GM19351 (cell line): Measurements from ENCODE around the gene ASXL2.
"Not testable (repeated sequence)": the region's sequence is repeated elsewhere in the genome, so short reads cannot be mapped to it uniquely, and the experiment has no call there.

Source experiments
- ATAC-seq: cut with Tn5 transposase; IDR thresholded peaks from one replicate; pipeline ENCODE4 v1.9.1; 2021; ENCODE audit warnings: mild to moderate bottlenecking, moderate library complexity; ENCODE audit not compliant: unreplicated experiment

ASXL2 gene

GRCh38 chr2:25838152-25838756 is 40.0 kb downstream of the ASXL2 start:
- no peak for ATAC-seq

GRCh38 chr2:25835906-25836305 is 42.4 kb downstream of the ASXL2 start:
- ATAC-seq, result no peak

- ATAC-seq, result no peak
Observed at GRCh38 chr2:25833566-25833965, 44.7 kb downstream of the ASXL2 start.

GRCh38 chr2:25832897-25833296 is 45.4 kb downstream of the ASXL2 start:
- ATAC-seq, result no peak

GRCh38 chr2:25831746-25832449 is 46.4 kb downstream of the ASXL2 start:
- no peak for ATAC-seq

- ATAC-seq, result no peak
Observed at GRCh38 chr2:25829828-25830227, 48.5 kb downstream of the ASXL2 start.

GRCh38 chr2:25829377-25829704 is 48.9 kb downstream of the ASXL2 start:
- ATAC-seq, result no peak

- not testable (repeated sequence) for ATAC-seq
Observed at GRCh38 chr2:25828532-25829376, 49.5 kb downstream of the ASXL2 start.

GRCh38 chr2:25825238-25825637 is 53.0 kb downstream of the ASXL2 start:
- no peak for ATAC-seq

GRCh38 chr2:25824718-25825117 is 53.6 kb downstream of the ASXL2 start:
- no peak for ATAC-seq

- ATAC-seq, result no peak
Observed at GRCh38 chr2:25824216-25824615, 54.1 kb downstream of the ASXL2 start.

- no peak for ATAC-seq
Observed at GRCh38 chr2:25822190-25823117, 55.8 kb downstream of the ASXL2 start.

GRCh38 chr2:25821225-25822056 is 56.8 kb downstream of the ASXL2 start:
- ATAC-seq, result no peak

GRCh38 chr2:25819597-25820039 is 58.7 kb downstream of the ASXL2 start:
- no peak for ATAC-seq

GRCh38 chr2:25817630-25818029 is 60.7 kb downstream of the ASXL2 start:
- peak; percentile 49 for ATAC-seq

- no peak for ATAC-seq
Observed at GRCh38 chr2:25817006-25817405, 61.3 kb downstream of the ASXL2 start.

GRCh38 chr2:25816249-25816648 is 62.0 kb downstream of the ASXL2 start:
- no peak for ATAC-seq

- ATAC-seq, result no peak
Observed at GRCh38 chr2:25814681-25815080, 63.6 kb downstream of the ASXL2 start.

GRCh38 chr2:25810428-25810827 is 67.9 kb downstream of the ASXL2 start:
- ATAC-seq, result no peak

- ATAC-seq, result no peak
Observed at GRCh38 chr2:25809646-25810045, 68.6 kb downstream of the ASXL2 start.
